Neural cell (in vitro differentiated cells): ENCODE data around the gene MRPL19. TPM values are rescaled to one million over a fixed set of nuclear protein-coding genes. Genes with fewer than 3 reads are reported as not detected.

Source experiments
- H2AFZ ChIP-seq: fragments of 200-600, 300-800 bp; sonication (generic), shearing (Covaris generic); 2 replicates; pipeline ENCODE4 v1.6.0; 2014; ENCODE audit warnings: low read depth, mild to moderate bottlenecking, antibody characterized with exemption, low read length, moderate library complexity
- H3F3A ChIP-seq: fragments of 200-600 bp; shearing (Covaris generic); 2 replicates; pipeline ENCODE4 v1.6.1; 2016; ENCODE audit warnings: mild to moderate bottlenecking, moderate library complexity, mixed read lengths, antibody characterized with exemption, low read length; ENCODE audit not compliant: insufficient read depth, poor library complexity, severe bottlenecking
- H3K27ac ChIP-seq: fragments of 200-600, 300-800 bp; sonication (generic), shearing (Covaris generic); 2 replicates; pipeline ENCODE4 v1.5.1; 2014; ENCODE audit warnings: mild to moderate bottlenecking, low read length, moderate library complexity
- H3K27me3 ChIP-seq: fragments of 300-800, 200-600 bp; sonication (generic), shearing (Covaris generic); 2 replicates; pipeline ENCODE4 v1.6.0; 2014; ENCODE audit warnings: mild to moderate bottlenecking, low read depth, low read length, moderate library complexity; ENCODE audit not compliant: insufficient read depth
- H3K36me3 ChIP-seq: fragments of 300-800, 200-600 bp; sonication (generic), shearing (Covaris generic); 2 replicates; pipeline ENCODE4 v1.5.1; 2014; ENCODE audit warnings: mild to moderate bottlenecking, antibody characterized with exemption, low read length, moderate library complexity; ENCODE audit not compliant: insufficient read depth
- H3K4me2 ChIP-seq: fragments of 300-800, 200-600 bp; sonication (generic), shearing (Covaris generic); 2 replicates; pipeline ENCODE4 v1.6.0; 2014; ENCODE audit warnings: mild to moderate bottlenecking, low read length
- H3K4me3 ChIP-seq: fragments of 300-800, 200-600 bp; sonication (generic), shearing (Covaris generic); 2 replicates; pipeline ENCODE4 v1.5.1; 2014; ENCODE audit warnings: mild to moderate bottlenecking, low read length, moderate library complexity
- H3K79me2 ChIP-seq: fragments of 200-600 bp; shearing (Covaris generic); replicated peaks from 2 replicates; pipeline ENCODE4 v1.6.0; 2014; ENCODE audit warnings: mild to moderate bottlenecking, low read length, moderate library complexity; ENCODE audit not compliant: insufficient read depth
- H3K9ac ChIP-seq: fragments of 300-800, 200-600 bp; sonication (generic), shearing (Covaris generic); 2 replicates; pipeline ENCODE4 v1.6.1; 2016; ENCODE audit warnings: mild to moderate bottlenecking, low read length, mixed read lengths
- H3K9me2 ChIP-seq: fragments of 200-600 bp; shearing (Covaris generic); 2 replicates; pipeline ENCODE4 v1.6.1; 2016; ENCODE audit warnings: mild to moderate bottlenecking, low read length, mixed read lengths; ENCODE audit not compliant: insufficient read depth
- H3K9me3 ChIP-seq: fragments of 200-600, 300-800 bp; sonication (generic), shearing (Covaris generic); 2 replicates; pipeline ENCODE4 v1.6.1; 2016; ENCODE audit warnings: mild to moderate bottlenecking, mixed run types, low read length, moderate library complexity, mixed read lengths
- H4K20me1 ChIP-seq: fragments of 200-600 bp; shearing (Covaris generic); 2 replicates; pipeline ENCODE4 v1.6.1; 2016; ENCODE audit warnings: mild to moderate bottlenecking, mixed run types; ENCODE audit not compliant: insufficient read depth
- CTCF ChIP-seq: fragments of 450-650 bp; IDR thresholded peaks from 2 replicates; pipeline ENCODE4 v1.5.1; 2014; ENCODE audit warnings: antibody characterized with exemption, mild to moderate bottlenecking, moderate library complexity; ENCODE audit not compliant: poor library complexity, severe bottlenecking
- EP300 ChIP-seq: fragments of 450-650 bp; conservative IDR thresholded peaks from 2 replicates; pipeline ENCODE4 v1.6.1; 2014; ENCODE audit warnings: antibody characterized with exemption, mild to moderate bottlenecking, moderate library complexity; ENCODE audit not compliant: poor library complexity, severe bottlenecking
- EZH2 ChIP-seq: fragments of 200-600, 300-800 bp; shearing (Covaris generic), sonication (generic); IDR thresholded peaks from 2 replicates; pipeline ENCODE4 v1.6.1; 2014; ENCODE audit warnings: antibody characterized with exemption, low read length, borderline replicate concordance, mild to moderate bottlenecking; ENCODE audit not compliant: insufficient read depth, poor library complexity, severe bottlenecking
- MXI1 ChIP-seq: fragments of 450-650 bp; conservative IDR thresholded peaks from 2 replicates; pipeline ENCODE4 v1.6.1; 2014; ENCODE audit warnings: antibody characterized with exemption, mild to moderate bottlenecking; ENCODE audit not compliant: poor library complexity, severe bottlenecking
- POLR2AphosphoS5 ChIP-seq: IDR thresholded peaks from 2 replicates; pipeline ENCODE4 v1.6.1; 2012
- RAD21 ChIP-seq: fragments of 450-650 bp; conservative IDR thresholded peaks from 2 replicates; pipeline ENCODE4 v1.6.1; 2014; ENCODE audit warnings: antibody characterized with exemption, mild to moderate bottlenecking, moderate library complexity
- REST ChIP-seq: IDR thresholded peaks from 2 replicates; pipeline ENCODE4 v1.6.1; 2012; ENCODE audit warnings: borderline replicate concordance
- SMC3 ChIP-seq: fragments of 450-650 bp; conservative IDR thresholded peaks from 2 replicates; pipeline ENCODE4 v1.6.1; 2014; ENCODE audit warnings: antibody characterized with exemption, mild to moderate bottlenecking, moderate library complexity; ENCODE audit not compliant: poor library complexity
- TAF1 ChIP-seq: IDR thresholded peaks from 2 replicates; pipeline ENCODE4 v1.6.1; 2012; ENCODE audit warnings: low read depth
- polyA plus RNA-seq: library from polyadenylated mRNA; depleted of rRNA; stranded (reverse); fragments of >200 nt; gene quantifications from 2 replicates; pipeline ENCODE4 v1.2.3, GENCODE V29; 2014

MRPL19 gene
- polyA plus RNA-seq, 1 donor from 2014 or later: 28.1 TPM

DNA sequence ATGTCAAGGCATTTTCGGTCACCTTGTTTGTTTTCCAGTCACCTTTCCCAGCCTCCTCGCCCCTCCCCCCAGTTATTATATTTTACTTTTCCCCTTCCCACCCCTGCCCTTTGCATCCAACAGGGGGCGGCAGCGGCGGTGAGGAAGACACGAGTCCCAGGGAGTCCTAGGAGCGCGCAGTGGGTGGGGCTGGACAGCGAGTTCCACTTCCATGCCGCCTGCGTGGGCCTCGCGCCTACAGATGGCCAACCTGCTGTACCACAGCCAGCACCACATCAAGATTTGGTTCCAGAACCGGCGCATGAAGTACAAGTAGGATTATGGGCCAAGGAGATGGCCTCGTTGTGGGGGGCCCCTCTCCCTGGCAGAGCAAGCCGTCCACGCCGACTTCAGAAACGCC lies 48.6 kb upstream of the MRPL19 start:
- Histone ChIP-seq H3K79me2 (no peaks in the 10 kb centered on the region), H4K20me1 (no peaks in the 10 kb centered on the region), H3K9me3 (no peaks in the 10 kb centered on the region), H3F3A (no peaks in the 10 kb centered on the region), H3K27ac (no peak overlapping the region), H3K4me3 (no peak overlapping the region), H3K4me2 (no peak overlapping the region), H3K9me2 (no peaks in the 10 kb centered on the region), H3K27me3 (no peaks in the 10 kb centered on the region), H2AFZ (no peak overlapping the region), H3K9ac (no peak overlapping the region), H3K36me3 (no peaks in the 10 kb centered on the region)
- TF ChIP-seq REST: no peak
- TF ChIP-seq CTCF: no peak
- TF ChIP-seq POLR2AphosphoS5: no peak
- no peak for TF ChIP-seq EZH2
- TF ChIP-seq TAF1: no peak
- no peak for TF ChIP-seq MXI1
- TF ChIP-seq RAD21: no peak
- TF ChIP-seq EP300: no peak
- TF ChIP-seq SMC3: no peak

- Histone ChIP-seq H3K4me3 (no peak overlapping the region), H3K36me3 (no peaks in the 10 kb centered on the region), H3K79me2 (no peaks in the 10 kb centered on the region), H3K9ac (no peak overlapping the region), H3K9me3 (no peaks in the 10 kb centered on the region), H3F3A (no peaks in the 10 kb centered on the region), H2AFZ (no peak overlapping the region), H3K4me2 (no peak overlapping the region), H3K27me3 (no peaks in the 10 kb centered on the region), H3K9me2 (no peaks in the 10 kb centered on the region), H4K20me1 (no peaks in the 10 kb centered on the region), H3K27ac (no peak overlapping the region)
- TF ChIP-seq POLR2AphosphoS5 (no peak), CTCF (no peak), RAD21 (no peak), TAF1 (no peak), REST (no peak), SMC3 (no peak), EP300 (no peak), MXI1 (no peak), EZH2 (no peak)
Measured at GRCh38 chr2:75598589-75599155, 47.9 kb upstream of the MRPL19 start.
